GM12891 (cell line): ENCODE data around the gene USP17L28.
"Not testable (repeated sequence)": the region's sequence is repeated elsewhere in the genome, so short reads cannot be mapped to it uniquely, and the experiment has no call there.

Experiments
- PAX5 ChIP-seq: IDR thresholded peaks from 2 replicates; pipeline ENCODE4 v1.6.1; 2011; ENCODE audit warnings: low read length, moderate library complexity, mild to moderate bottlenecking; ENCODE audit not compliant: insufficient read depth, severe bottlenecking
- POLR2A ChIP-seq: IDR thresholded peaks from 2 replicates; pipeline ENCODE4 v1.6.1; 2011; ENCODE audit warnings: low read depth, low read length, control low read depth
- POLR2AphosphoS5 ChIP-seq: IDR thresholded peaks from 2 replicates; pipeline ENCODE4 v1.6.1; 2011; ENCODE audit warnings: low read depth, low read length, control low read depth
- POU2F2 ChIP-seq: IDR thresholded peaks from 2 replicates; pipeline ENCODE4 v1.6.1; 2011; ENCODE audit warnings: low read depth, mild to moderate bottlenecking, control low read depth, low read length, moderate library complexity
- SPI1 ChIP-seq: IDR thresholded peaks from 2 replicates; pipeline ENCODE4 v1.6.1; 2011; ENCODE audit warnings: low read depth, low read length, control low read depth
- TAF1 ChIP-seq: IDR thresholded peaks from 2 replicates; pipeline ENCODE4 v1.6.1; 2011; ENCODE audit warnings: low read depth, low read length, control low read depth

DNA sequence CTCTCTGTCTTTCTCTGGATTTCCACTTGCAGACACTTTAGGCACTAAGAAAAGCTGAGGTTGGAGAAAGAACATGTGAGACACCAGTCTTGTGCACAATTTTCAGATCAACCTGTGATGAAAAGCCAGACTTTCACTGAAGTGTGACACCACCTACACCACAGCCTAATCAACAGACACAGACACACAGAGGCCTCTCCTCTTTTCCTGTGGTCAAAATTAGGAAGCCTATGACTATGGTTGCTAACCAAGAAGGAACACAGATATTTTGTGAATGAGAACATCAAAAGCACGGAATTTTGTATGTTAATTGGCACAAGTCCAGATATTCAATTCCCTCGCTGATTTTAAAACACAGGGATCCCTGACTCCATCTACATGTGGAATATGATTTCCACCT lies 40.3 kb downstream of the USP17L28 start:
- not testable (repeated sequence) for TF ChIP-seq POLR2AphosphoS5, POLR2A, TAF1, POU2F2, SPI1, PAX5
